Endothelial cell of hepatic sinusoid (primary cell): ENCODE results near the gene SRP54.
"Not testable (repeated sequence)": the region's sequence is repeated elsewhere in the genome, so short reads cannot be mapped to it uniquely, and the experiment has no call there.

ENCODE experiments used
- in situ Hi-C: cut with HindIII; loops from 2 replicates; pipeline ENCODE4 v1.10.0; 2017; ENCODE audit warnings: low sequenced_read_pairs

SRP54 gene

GRCh38 chr14:34983148-34983760 lies 462 bp downstream of the SRP54 start:
- in situ Hi-C loops: no loop called here

GRCh38 chr14:34983786-34984185 lies 994 bp downstream of the SRP54 start:
- in situ Hi-C loops: no loop called here

- in situ Hi-C loops: no loop called here
Measured at GRCh38 chr14:34985740-34986139, 2.9 kb downstream of the SRP54 start.

GRCh38 chr14:34987180-34987579 lies 4.4 kb downstream of the SRP54 start:
- in situ Hi-C loops: no loop called here

- in situ Hi-C loops: no loop called here
Measured at GRCh38 chr14:34989762-34990161, 7.0 kb downstream of the SRP54 start.

GRCh38 chr14:34993426-34993825 lies 10.6 kb downstream of the SRP54 start:
- in situ Hi-C loops: no loop called here

- in situ Hi-C loops: no loop called here
Measured at GRCh38 chr14:34994668-34995067, 11.9 kb downstream of the SRP54 start.

GRCh38 chr14:34997762-34998161 lies 15.0 kb downstream of the SRP54 start:
- in situ Hi-C loops: no loop called here

- in situ Hi-C loops: no loop called here
Measured at GRCh38 chr14:34999500-34999899, 16.7 kb downstream of the SRP54 start.

- in situ Hi-C loops: no loop called here
Measured at GRCh38 chr14:35001621-35002020, 18.8 kb downstream of the SRP54 start.

GRCh38 chr14:35004839-35005238 lies 22.0 kb downstream of the SRP54 start:
- in situ Hi-C loops: no loop called here

GRCh38 chr14:35016568-35016967 lies 33.8 kb downstream of the SRP54 start:
- in situ Hi-C loops: no loop called here

- in situ Hi-C loops: no loop called here
Measured at GRCh38 chr14:35020713-35021112, 37.9 kb downstream of the SRP54 start.

GRCh38 chr14:35028435-35028834 lies 45.6 kb downstream of the SRP54 start:
- in situ Hi-C loops: no loop called here

GRCh38 chr14:35032562-35032961 lies 49.8 kb downstream of the SRP54 start:
- in situ Hi-C loops: no loop called here

GRCh38 chr14:35034440-35034833 lies 51.6 kb downstream of the SRP54 start:
- in situ Hi-C loops: no loop called here

GRCh38 chr14:35034944-35035554 lies 52.3 kb downstream of the SRP54 start:
- in situ Hi-C loops: not testable (repeated sequence)

GRCh38 chr14:35038312-35038711 lies 55.5 kb downstream of the SRP54 start:
- in situ Hi-C loops: not testable (repeated sequence)

GRCh38 chr14:35042632-35043031 lies 59.8 kb downstream of the SRP54 start:
- in situ Hi-C loops: no loop called here

GRCh38 chr14:35043046-35043445 lies 60.3 kb downstream of the SRP54 start:
- in situ Hi-C loops: no loop called here

GRCh38 chr14:35044939-35045797 lies 62.4 kb downstream of the SRP54 start:
- in situ Hi-C loops: no loop called here

GRCh38 chr14:35045798-35046047 lies 62.9 kb downstream of the SRP54 start:
- in situ Hi-C loops: no loop called here
